ENCODE data around the gene ADGRB3. TPM values are rescaled to one million over a fixed set of nuclear protein-coding genes. Genes with fewer than 3 reads are reported as not detected.

ADGRB3 gene
- polyA plus RNA-seq, 2 of the 4 experiments (the other 2 are of a cell fraction) = not detected

GRCh38 chr6:69339163-69339550 is 704.1 kb downstream of the ADGRB3 start:
- Histone ChIP-seq H3K4me2 (no peak overlapping the region), H3K4me3 (no peak overlapping the region), H3K9me3 (no peaks in the 10 kb centered on the region), H3K27ac (no peak overlapping the region), H3K4me1 (no peaks in the 10 kb centered on the region)
- ChIA-PET CTCF (no interaction called here), POLR2A (no interaction called here)
- no peak for TF ChIP-seq RFX5 (IDR thresholded peaks at IDR 0.05)
- no peak for TF ChIP-seq JUN (IDR thresholded peaks at IDR 0.05)
- no peak for TF ChIP-seq GATA3 (IDR thresholded peaks at IDR 0.05; ENCODE audit: borderline replicate concordance)
- no peak for TF ChIP-seq NFE2L2 (conservative IDR thresholded peaks at IDR 0.05; ENCODE audit: low read length)
- TF ChIP-seq BHLHE40 (IDR thresholded peaks at IDR 0.05; ENCODE audit: low read depth, low read length) = no peak
- TF ChIP-seq POLR2AphosphoS2 (conservative IDR thresholded peaks at IDR 0.05; ENCODE audit: low read length) = no peak
- no peak for TF ChIP-seq USF2 (IDR thresholded peaks at IDR 0.05)
- WGBS (ENCODE audit: missing lambda C conversion rate) = 11% methylated on average over 6 of the region's 6 CpGs
- FAIRE-seq (no peak), DNase-seq (ENCODE audit: low read depth in 1 of 2, low spot score in 1 of 2) (no peak), ATAC-seq (no peak)

GRCh38 chr6:69340196-69340595 is 705.1 kb downstream of the ADGRB3 start:
- TF ChIP-seq TP53 (CRISPR knock-in tag; IDR thresholded peaks at IDR 0.05) (no peak), MAZ (IDR thresholded peaks at IDR 0.05; ENCODE audit: borderline replicate concordance, low read depth, low read length) (no peak), BHLHE40 (IDR thresholded peaks at IDR 0.05; ENCODE audit: low read depth, low read length) (no peak), FOSB (CRISPR knock-in tag; IDR thresholded peaks at IDR 0.05) (no peak), CBX2 (IDR thresholded peaks at IDR 0.05; ENCODE audit: borderline replicate concordance, low read depth) (no peak), ATOH8 (CRISPR knock-in tag; IDR thresholded peaks at IDR 0.05; ENCODE audit: low read depth) (no peak), MAFK (IDR thresholded peaks at IDR 0.05; ENCODE audit: partially characterized antibody) (no peak), CHD2 (IDR thresholded peaks at IDR 0.05; ENCODE audit: low read length, partially characterized antibody) (no peak), ZC3H11A (IDR thresholded peaks at IDR 0.05) (no peak), SREBF2 (IDR thresholded peaks at IDR 0.05) (no peak), BCL3 (IDR thresholded peaks at IDR 0.05) (no peak), CBX8 (IDR thresholded peaks at IDR 0.05) (no peak), KDM1A (IDR thresholded peaks at IDR 0.05; ENCODE audit: low read depth) (no peak), RARB (CRISPR knock-in tag; IDR thresholded peaks at IDR 0.05) (no peak), CEBPB (IDR thresholded peaks at IDR 0.05) (no peak), POLR2AphosphoS2 (conservative IDR thresholded peaks at IDR 0.05; ENCODE audit: low read length) (no peak), E2F6 (IDR thresholded peaks at IDR 0.05; ENCODE audit: borderline replicate concordance, low read depth) (no peak), HOXB13 (CRISPR knock-in tag; IDR thresholded peaks at IDR 0.05; ENCODE audit: low read depth) (no peak), PHF8 (IDR thresholded peaks at IDR 0.05; ENCODE audit: borderline replicate concordance, low read depth) (no peak)

More at GRCh38 chr6:69340196-69340595, 705.1 kb downstream of the ADGRB3 start:
- Histone ChIP-seq H3K27ac (no peak overlapping the region), H3K4me2 (no peak overlapping the region), H3K4me3 (no peak overlapping the region), H3K9me3 (no peaks in the 10 kb centered on the region), H3K4me1 (no peaks in the 10 kb centered on the region)
- DNase-seq (ENCODE audit: low read depth in 1 of 2, low spot score in 1 of 2) = no peak
- FAIRE-seq = no peak
- no peak for ATAC-seq
- CTCF ChIA-PET = no interaction called here
- POLR2A ChIA-PET = no interaction called here
- WGBS (ENCODE audit: missing lambda C conversion rate) = 35% methylated on average over 1 of the region's 1 CpG

Data from A549 (cell line).